WI38 (cell line): ENCODE results near the gene COLEC11.
"Not testable (repeated sequence)": the region's sequence is repeated elsewhere in the genome, so short reads cannot be mapped to it uniquely, and the experiment has no call there.

Source experiments
- H3K4me3 ChIP-seq: 2 replicates; pipeline ENCODE4 v1.5.1; 2011; ENCODE audit warnings: low read depth, mild to moderate bottlenecking, control low read depth, low read length
- TF ChIP-seq, protein P1 (sequence below): IDR thresholded peaks from 2 replicates; pipeline ENCODE4 v1.5.1; 2012; ENCODE audit warnings: low read depth, mild to moderate bottlenecking, control low read depth, low read length

Gene COLEC11

DNA sequence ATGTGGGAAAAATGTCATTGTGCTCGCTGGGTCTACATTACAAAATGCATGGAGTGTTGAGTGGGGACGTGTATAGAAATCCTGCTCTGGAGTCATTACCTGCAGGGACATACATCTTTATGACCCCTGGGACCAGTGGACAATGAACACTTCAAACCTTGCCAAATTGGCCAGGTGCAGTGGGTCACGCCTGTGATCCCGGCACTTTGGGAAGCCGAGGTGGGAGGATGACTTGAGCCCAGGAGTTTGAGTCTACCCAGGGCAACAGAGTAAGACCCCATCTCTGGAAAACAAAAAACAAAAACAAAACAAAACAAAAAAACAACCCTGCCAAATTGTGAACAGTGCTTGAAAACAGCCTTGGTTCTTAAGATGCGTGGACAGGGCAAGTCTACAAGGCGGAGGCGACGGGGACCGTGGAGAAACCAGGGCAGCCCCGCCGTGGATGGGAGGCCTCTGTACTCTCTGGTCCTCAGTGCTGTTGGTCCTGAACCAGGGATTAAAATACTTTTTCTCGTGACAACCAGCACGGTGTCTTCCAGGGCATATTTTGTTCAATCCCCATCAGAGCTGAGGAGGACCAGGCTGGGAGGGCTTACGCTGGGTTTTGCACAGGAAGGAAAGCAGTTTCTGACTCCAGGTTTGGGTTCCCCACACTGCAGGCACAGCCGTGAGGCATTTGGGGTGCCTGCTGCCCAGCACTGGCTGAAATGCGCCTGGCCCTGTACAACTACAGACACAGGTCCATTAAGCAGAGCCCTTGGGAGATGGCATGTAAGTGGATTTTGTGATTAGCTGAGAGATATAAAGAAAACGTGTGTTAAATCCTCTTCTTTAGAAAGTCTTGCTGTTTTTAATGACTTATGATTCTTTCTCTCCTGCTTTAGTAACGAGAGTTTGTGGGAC lies 13.7 kb downstream of the COLEC11 start:
- TF ChIP-seq, protein P1, sequence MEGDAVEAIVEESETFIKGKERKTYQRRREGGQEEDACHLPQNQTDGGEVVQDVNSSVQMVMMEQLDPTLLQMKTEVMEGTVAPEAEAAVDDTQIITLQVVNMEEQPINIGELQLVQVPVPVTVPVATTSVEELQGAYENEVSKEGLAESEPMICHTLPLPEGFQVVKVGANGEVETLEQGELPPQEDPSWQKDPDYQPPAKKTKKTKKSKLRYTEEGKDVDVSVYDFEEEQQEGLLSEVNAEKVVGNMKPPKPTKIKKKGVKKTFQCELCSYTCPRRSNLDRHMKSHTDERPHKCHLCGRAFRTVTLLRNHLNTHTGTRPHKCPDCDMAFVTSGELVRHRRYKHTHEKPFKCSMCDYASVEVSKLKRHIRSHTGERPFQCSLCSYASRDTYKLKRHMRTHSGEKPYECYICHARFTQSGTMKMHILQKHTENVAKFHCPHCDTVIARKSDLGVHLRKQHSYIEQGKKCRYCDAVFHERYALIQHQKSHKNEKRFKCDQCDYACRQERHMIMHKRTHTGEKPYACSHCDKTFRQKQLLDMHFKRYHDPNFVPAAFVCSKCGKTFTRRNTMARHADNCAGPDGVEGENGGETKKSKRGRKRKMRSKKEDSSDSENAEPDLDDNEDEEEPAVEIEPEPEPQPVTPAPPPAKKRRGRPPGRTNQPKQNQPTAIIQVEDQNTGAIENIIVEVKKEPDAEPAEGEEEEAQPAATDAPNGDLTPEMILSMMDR: no peak
- no peak overlapping the region for H3K4me3 ChIP-seq

DNA sequence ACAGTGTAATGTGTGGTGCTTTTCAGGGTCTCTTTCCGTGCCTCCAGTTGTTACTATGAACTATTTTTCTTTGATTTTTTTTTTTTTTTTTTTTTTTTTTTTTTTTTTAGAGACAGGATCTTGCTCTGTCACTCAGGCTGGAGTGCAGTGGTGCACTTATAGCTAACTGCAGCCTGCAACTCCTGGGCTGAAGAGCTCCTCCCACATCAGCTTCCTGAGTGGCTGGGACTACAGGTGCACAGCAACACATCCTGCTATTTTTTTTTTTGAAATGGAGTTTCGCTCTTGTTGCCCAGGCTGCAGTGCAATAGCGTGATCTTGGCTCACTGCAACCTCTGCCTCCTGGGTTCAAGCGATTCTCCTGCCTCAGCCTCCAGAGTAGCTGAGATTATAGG lies 14.4 kb downstream of the COLEC11 start:
- not testable (repeated sequence) for H3K4me3 ChIP-seq

DNA sequence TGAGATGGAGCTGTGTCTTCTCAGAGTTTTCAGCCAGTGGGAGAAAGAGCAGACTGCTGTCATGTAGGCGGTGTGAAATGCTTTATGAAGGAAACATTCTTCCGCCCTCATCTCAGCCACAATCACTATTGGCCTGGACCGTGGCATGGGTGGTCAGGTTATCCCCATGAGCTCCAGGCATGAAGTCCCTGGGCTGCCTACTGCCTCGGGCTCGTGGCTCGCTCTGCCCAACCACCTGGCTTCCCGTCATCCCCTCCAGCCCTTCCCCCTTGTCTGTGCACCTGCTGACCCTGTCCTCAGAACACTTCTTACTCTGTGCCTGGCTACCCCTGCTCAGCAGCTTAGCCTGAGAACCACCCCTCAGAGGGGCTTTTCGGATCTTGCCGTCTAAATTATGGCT lies 15.5 kb downstream of the COLEC11 start:
- TF ChIP-seq, protein P1: no peak
- no peak overlapping the region for H3K4me3 ChIP-seq

DNA sequence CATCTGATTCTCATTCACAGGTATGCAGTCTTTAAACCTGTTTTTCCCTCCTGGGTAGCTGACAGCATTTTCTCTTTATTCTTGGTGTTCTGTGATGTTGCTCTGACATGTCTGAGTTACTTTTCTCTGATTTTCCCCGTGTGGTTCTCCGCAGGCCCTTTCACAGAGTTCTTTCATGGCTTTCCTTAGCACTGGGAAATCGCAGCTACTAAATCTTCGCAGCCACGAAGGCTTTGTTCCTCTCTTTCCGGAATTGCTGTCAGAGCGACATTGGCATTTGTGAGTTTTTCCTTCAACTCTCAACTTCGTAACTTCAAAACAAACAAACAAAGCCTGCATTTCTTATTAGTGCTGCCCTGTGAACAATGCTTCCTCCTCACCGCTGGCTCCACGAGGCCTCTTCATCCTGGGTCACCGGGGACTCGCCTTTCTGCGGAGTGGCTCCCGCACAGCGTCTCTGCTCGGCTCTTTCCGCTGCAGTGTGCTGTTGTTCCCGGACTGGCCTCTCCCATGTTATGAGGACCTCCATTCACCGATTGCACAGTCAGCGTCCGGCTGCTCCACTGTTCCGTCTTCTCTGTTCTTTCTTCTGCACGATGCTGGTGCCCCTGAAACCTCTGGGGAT lies 16.1 kb downstream of the COLEC11 start:
- TF ChIP-seq, protein P1: no peak
- no peak overlapping the region for H3K4me3 ChIP-seq

DNA sequence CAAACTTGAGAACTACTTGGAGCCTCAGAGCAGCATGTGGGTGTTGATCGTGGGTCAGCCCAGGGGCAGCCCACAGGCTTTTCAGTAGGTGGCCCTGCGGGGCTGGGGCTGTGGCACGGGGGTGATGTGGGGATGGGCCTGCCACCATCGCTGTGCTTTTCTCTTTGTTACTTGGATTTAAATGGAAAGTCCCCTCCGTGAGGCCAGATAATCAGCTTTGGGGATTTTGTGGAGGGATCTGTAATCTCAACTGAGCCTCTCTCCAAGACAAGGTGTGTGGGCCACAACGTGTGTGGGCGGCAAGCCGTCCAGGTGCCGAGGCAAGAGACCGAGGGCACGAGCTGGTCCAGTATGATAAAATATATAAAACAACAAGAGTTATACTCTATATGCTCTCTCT lies 16.7 kb downstream of the COLEC11 start:
- no peak overlapping the region for H3K4me3 ChIP-seq
- TF ChIP-seq, protein P1: no peak

DNA sequence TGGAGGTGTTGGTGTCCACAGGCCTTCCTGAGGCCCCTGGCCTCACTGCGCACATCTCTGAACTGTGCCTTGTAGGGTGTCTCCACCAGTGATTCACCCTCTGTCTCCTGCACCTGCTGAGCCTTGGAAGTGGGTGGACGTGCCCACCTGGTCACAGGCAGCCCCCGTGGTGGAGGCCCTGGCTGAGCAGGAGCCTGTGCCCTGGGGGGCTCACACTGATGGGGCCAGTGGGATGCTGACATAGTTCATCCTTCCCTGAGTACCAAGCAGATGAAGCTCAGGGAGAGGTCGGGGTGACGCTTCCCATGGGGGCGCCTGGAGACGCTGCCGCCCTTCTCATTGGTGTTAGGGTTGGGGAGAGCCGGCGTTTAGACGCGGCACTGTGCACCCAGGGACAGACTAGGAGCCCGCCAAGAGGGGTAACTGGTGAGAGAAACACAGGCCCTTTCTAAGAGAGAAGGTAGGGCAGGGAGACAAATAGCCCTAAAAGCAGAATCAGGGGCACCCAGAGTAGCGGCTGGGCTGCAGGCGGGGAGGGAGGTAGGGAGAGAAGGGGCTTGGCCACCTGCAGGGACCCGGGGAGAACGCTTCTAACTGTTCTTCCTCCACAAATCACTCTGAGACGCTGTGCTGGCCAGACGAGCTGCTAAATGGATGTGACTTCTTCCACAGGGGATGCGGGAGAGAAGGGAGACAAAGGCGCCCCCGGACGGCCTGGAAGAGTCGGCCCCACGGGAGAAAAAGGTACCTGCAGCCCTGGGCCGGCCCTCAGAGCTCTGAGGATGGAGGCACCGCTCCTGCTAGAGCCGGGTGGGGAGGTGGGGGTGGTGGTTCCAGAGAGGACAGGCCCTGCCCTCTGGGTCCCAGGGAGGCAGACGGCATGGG lies 18.0 kb downstream of the COLEC11 start:
- no peak overlapping the region for H3K4me3 ChIP-seq
- TF ChIP-seq, protein P1: no peak

DNA sequence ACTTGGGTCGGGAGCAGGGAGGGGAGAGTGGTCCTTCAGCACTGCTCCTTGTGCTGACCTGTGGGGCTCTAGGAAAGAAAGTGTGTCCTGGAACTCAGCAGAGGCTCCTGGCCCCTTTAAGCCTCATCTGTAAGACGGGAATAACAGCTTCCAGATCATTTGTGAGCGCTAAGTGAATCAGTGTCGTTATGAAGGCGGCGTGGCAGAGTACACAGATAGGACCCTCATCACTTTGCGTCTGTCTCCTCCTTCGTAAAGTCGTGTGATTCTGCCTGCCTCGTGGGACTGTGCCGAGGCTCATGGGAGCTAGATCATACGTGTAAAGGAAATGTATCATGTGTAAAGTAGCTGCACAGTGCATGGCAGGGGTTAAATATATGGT lies 18.6 kb downstream of the COLEC11 start:
- H3K4me3 ChIP-seq: no peak overlapping the region
- TF ChIP-seq, protein P1: no peak

DNA sequence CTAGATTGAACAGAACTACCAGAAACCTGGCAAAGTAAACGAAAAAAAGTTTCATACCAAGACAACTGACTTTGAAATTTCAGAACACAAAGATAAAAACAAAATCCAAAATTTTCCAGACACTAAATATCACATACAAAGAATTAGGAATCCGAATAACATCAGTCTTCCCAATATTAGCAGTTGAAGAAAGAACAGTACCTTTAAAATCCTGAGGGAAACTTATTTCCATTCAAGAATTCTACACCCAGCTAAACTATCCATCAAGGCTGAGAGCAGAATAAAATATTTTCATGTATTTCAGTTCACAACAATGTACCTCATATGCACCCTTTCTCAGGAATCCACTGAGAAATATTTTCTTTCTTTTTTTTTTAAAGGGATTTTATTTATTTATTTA lies 19.8 kb downstream of the COLEC11 start:
- H3K4me3 ChIP-seq: not testable (repeated sequence)

DNA sequence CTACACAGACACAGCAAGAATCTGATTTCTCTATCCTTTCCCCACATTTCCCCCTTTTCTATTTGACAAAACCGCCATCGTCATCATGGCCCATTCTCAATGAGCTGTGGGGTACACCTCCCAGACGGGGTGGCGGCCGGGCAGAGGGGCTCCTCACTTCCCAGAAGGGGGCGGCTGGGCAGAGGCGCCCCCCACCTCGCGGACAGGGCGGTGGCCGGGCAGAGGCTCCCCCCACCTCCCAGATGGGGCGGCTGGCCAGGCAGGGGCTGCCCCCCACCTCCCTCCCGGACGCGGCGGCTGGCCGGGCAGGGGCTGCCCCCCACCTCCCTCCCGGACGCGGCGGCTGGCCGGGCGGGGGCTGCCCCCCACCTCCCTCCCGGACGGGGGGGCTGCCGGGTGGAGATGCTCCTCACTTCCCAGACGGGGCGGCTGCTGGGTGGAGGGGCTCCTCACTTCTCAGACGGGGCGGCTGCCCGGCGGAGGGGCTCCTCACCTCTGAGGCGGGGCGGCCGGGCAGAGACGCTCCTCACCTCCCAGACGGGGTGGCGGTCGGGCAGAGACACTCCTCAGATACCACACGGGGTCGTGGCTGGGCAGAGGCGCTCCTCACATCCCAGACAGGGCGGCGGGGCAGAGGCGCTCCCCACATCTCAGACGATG lies 20.8 kb downstream of the COLEC11 start:
- not testable (repeated sequence) for H3K4me3 ChIP-seq

DNA sequence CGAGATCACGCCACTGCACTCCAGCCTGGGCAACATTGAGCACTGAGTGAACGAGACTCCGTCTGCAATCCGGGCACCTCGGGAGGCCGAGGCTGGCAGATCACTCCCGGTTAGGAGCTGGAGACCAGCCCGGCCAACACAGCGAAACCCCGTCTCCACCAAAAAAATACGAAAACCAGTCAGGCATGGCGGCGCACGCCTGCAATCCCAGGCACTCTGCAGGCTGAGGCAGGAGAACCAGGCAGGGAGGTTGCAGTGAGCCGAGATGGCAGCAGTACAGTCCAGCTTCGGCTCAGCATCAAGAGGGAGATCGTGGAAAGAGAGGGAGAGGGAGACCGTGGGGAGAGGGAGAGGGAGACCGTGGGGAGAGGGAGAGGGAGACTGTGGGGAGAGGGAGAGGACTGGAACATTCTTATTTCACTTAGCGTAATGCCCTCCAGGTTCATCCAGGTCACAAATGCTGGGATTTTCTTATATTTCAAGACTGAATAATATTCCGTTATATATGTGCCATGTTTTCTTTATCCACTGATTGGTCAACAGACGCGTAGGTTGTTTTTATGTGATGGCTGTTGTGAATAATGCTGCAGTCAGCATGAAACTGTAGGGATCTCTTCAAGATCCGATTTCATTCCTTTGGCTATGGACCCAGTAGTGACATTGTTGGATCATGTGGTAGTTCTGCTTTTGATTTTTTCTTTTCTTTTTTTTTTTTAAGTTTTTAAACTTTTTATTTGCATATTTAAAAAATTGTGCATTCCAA lies 21.7 kb downstream of the COLEC11 start:
- not testable (repeated sequence) for H3K4me3 ChIP-seq
